Endothelial cell of umbilical vein (primary cell): ENCODE results near the gene ZNF879. TPM values are rescaled to one million over a fixed set of nuclear protein-coding genes. Genes with fewer than 3 reads are reported as not detected.

Source experiments
- BruUV-seq: library from RNA; stranded (reverse); fragments of 400-500 nt; replicated peaks from 2 replicates; lab custom pipeline; 2021; lab: Mats Ljungman, UMichigan
- CTCF ChIA-PET: fragments of 300-600, 350-600 bp; sonication (Branson Sonifier 250); formaldehyde crosslinking; loops from one replicate; lab custom pipeline; 2021; ENCODE audit warnings: antibody characterized with exemption, inconsistent platforms; lab: Charles Lee
- POLR2A ChIA-PET: fragments of 300-600, 350-600 bp; sonication (Branson Sonifier 250); formaldehyde crosslinking; loops from one replicate; lab custom pipeline; 2021; ENCODE audit warnings: antibody characterized with exemption, inconsistent platforms; lab: Charles Lee
- DNase-seq: peaks from one replicate; pipeline ENCODE4 v3.0.0-alpha.2; 2011; ENCODE audit warnings: low read depth, low spot score
- FAIRE-seq: peaks from 2 replicates; lab custom pipeline; 2011; peaks lifted over from hg19 to GRCh38; lab: Jason Lieb, UNC
- H2AFZ ChIP-seq: 2 replicates; pipeline ENCODE4 v1.6.0; 2012; ENCODE audit warnings: low read depth, low read length, control low read depth, inconsistent platforms
- H3K27ac ChIP-seq: 2 replicates; pipeline ENCODE4 v1.5.1; 2011; ENCODE audit warnings: low read depth, mild to moderate bottlenecking, control low read depth, low read length, moderate library complexity; ENCODE audit not compliant: insufficient read depth
- H3K27me3 ChIP-seq, 2 experiments: 2 replicates each; pipeline versions ENCODE4 v1.6.0 to v1.6.1; 2011; ENCODE audit warnings: low read length in 2 of 2, mixed read lengths in 1 of 2; ENCODE audit not compliant: control insufficient read depth in 2 of 2, insufficient read depth in 2 of 2
- H3K36me3 ChIP-seq, 2 experiments: 2 replicates in 1 of 2; 3 replicates in 1 of 2; pipeline ENCODE4 v1.5.1; 2011; ENCODE audit warnings: low read length in 2 of 2, mild to moderate bottlenecking in 1 of 2, moderate library complexity in 1 of 2; ENCODE audit not compliant: control insufficient read depth in 2 of 2, insufficient read depth in 2 of 2; ENCODE audit errors: extremely low read depth in 1 of 2
- H3K4me1 ChIP-seq: 3 replicates; pipeline ENCODE4 v1.5.1; 2011; ENCODE audit warnings: mild to moderate bottlenecking, low read length; ENCODE audit not compliant: control insufficient read depth, insufficient read depth; ENCODE audit errors: extremely low read depth
- H3K4me2 ChIP-seq: 2 replicates; pipeline ENCODE4 v1.6.1; 2011; ENCODE audit warnings: low read length, control low read depth, mixed read lengths; ENCODE audit not compliant: insufficient read depth
- H3K4me3 ChIP-seq, 3 experiments: fragments of 200-600 bp in 1 of 3; sonication (generic), shearing (Covaris generic) in 1 of 3; replicated peaks in 1 of 3; 2 replicates each; pipeline ENCODE4 v1.5.1; 2011 to 2016; ENCODE audit warnings: control low read depth in 3 of 3, low read length in 3 of 3, mild to moderate bottlenecking in 2 of 3, inconsistent platforms in 1 of 3, low read depth in 1 of 3, moderate library complexity in 1 of 3; ENCODE audit not compliant: insufficient read depth in 1 of 3
- H3K79me2 ChIP-seq: 2 replicates; pipeline ENCODE4 v1.6.0; 2012; ENCODE audit warnings: low read length, inconsistent platforms; ENCODE audit not compliant: control insufficient read depth, insufficient read depth
- H3K9ac ChIP-seq: replicated peaks from 2 replicates; pipeline ENCODE3; 2011; ENCODE audit warnings: low read length, control low read depth; ENCODE audit not compliant: insufficient read depth; ENCODE audit errors: extremely low read depth
- H3K9me1 ChIP-seq: replicated peaks from 3 replicates; pipeline ENCODE4 v1.6.0; 2011; ENCODE audit warnings: mild to moderate bottlenecking, low read length; ENCODE audit not compliant: control insufficient read depth, insufficient read depth; ENCODE audit errors: extremely low read depth
- H3K9me3 ChIP-seq: replicated peaks from 2 replicates; pipeline ENCODE4 v1.5.1; 2012; ENCODE audit warnings: low read length, inconsistent platforms; ENCODE audit not compliant: control insufficient read depth, insufficient read depth
- H4K20me1 ChIP-seq: replicated peaks from 2 replicates; pipeline ENCODE3; 2011; ENCODE audit warnings: mild to moderate bottlenecking, low read length; ENCODE audit not compliant: control insufficient read depth, insufficient read depth; ENCODE audit errors: extremely low read depth
- EZH2 ChIP-seq: IDR thresholded peaks from 2 replicates; pipeline ENCODE4 v1.6.1; 2012; ENCODE audit warnings: borderline replicate concordance, low read depth, mild to moderate bottlenecking, moderate library complexity, low read length, inconsistent platforms; ENCODE audit not compliant: severe bottlenecking
- FOS ChIP-seq: IDR thresholded peaks from 2 replicates; pipeline ENCODE4 v1.6.1; 2011; ENCODE audit warnings: mild to moderate bottlenecking, low read length, moderate library complexity, borderline replicate concordance; ENCODE audit not compliant: insufficient read depth
- GATA2 ChIP-seq: IDR thresholded peaks from 2 replicates; pipeline ENCODE4 v1.7.0; 2011; ENCODE audit warnings: low read depth, mild to moderate bottlenecking, moderate library complexity, mixed read lengths, low read length; ENCODE audit not compliant: insufficient read length, insufficient read depth
- JUN ChIP-seq: IDR thresholded peaks from 2 replicates; pipeline ENCODE4 v1.6.1; 2011; ENCODE audit warnings: borderline replicate concordance, low read depth; ENCODE audit not compliant: insufficient read length, insufficient read depth
- MYC ChIP-seq: IDR thresholded peaks from one replicate; pipeline ENCODE4 v1.6.1; 2011; ENCODE audit warnings: mild to moderate bottlenecking, low read depth, low read length
- POLR2A ChIP-seq: IDR thresholded peaks from 2 replicates; pipeline ENCODE4 v1.6.1; 2012; ENCODE audit warnings: low read depth, mild to moderate bottlenecking, control low read depth, low read length
- POLR2AphosphoS5 ChIP-seq: IDR thresholded peaks from 2 replicates; pipeline ENCODE4 v1.6.1; 2012; ENCODE audit warnings: low read depth, mild to moderate bottlenecking, control low read depth, low read length, moderate library complexity; ENCODE audit not compliant: insufficient read depth
- dilution Hi-C: fragments of 300-500 bp; cut with MboI; formaldehyde crosslinking; loops from one replicate; pipeline ENCODE4 v1.15.0; 2019; ENCODE audit warnings: low sequenced_read_pairs; ENCODE audit not compliant: extremely low pct_ligation_motif_present
- intact Hi-C: fragments of 100-400 bp; cut with micrococcal nuclease; formaldehyde crosslinking; loops from one replicate; pipeline ENCODE4 v1.10.0; 2022
- polyA plus RNA-seq, 4 experiments: library from polyadenylated mRNA; depleted of rRNA in 3 of 4; stranded (reverse) in 3 of 4; unstranded in 1 of 4; fragments of >200 nt; gene quantifications; 2 replicates each; pipeline versions ENCODE4 v1.2.1 to v1.2.3, GENCODE V29; 2011 to 2012; ENCODE audit warnings: missing spikeins in 1 of 4
- total RNA-seq: library from RNA; stranded (reverse); gene quantifications from 2 replicates; pipeline ENCODE4 v1.2.3, GENCODE V29; 2021
- TF ChIP-seq, protein P1 (sequence below), 2 donors: IDR thresholded peaks; 1 replicate in 1 of 2; 2 replicates in 1 of 2; pipeline ENCODE4 v1.5.1; 2011; ENCODE audit warnings: low read length in 2 of 2, mild to moderate bottlenecking in 2 of 2, moderate library complexity in 2 of 2, control low read depth in 1 of 2, inconsistent platforms in 1 of 2, low read depth in 1 of 2; ENCODE audit not compliant: insufficient read depth in 1 of 2; ENCODE audit errors: extremely low read depth in 1 of 2
- TF ChIP-seq, protein P2 (sequence below): IDR thresholded peaks from 2 replicates; pipeline ENCODE4 v1.6.1; 2011; ENCODE audit not compliant: insufficient read depth, insufficient read length

The ZNF879 gene
- total and polyA plus RNA-seq, 2 donors (not counting 3 experiments of a cell fraction or from before 2014, with no cell fraction given) = 2.4 to 2.7 TPM

DNA sequence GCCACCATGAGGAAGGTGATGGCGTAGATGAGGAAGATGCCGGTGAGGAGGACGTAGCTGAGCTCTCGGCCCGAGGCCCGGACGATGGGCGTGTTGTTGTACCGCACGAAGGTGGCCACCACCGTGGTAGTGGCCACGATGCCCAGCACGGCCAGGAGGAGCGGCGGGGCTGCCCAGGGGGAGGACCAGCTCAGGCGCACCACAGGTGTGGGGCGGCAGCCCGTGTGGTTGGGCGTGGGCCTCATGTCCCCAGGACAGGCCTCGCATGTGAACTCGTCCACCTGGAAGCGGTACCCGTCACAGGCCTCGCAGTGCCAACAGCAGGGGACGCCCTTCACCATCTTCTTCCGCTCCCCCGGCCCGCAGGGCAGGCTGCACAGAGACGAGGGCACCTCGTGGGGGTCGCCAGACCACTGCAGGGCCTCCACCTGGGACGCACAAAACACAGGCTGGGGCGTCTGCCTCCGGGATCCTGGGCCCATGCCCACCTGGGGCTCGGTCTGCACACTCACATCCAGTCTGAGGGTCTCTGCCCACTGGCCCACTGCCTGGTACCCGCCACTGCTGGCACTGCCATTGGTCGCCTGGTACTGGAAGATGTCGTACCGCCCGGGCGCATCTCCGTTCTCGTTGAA lies 37.2 kb upstream of the ZNF879 start:
- dilution Hi-C loops (no loop called here), intact Hi-C loops (no loop called here)
- no peak for DNase-seq
- no TSS peak for BruUV-seq
- POLR2A ChIA-PET = no interaction called here
- no peak overlapping the region for H3K9ac ChIP-seq
- no peak overlapping the region for H3K4me3 ChIP-seq
- no peak overlapping the region for H2AFZ ChIP-seq
- FAIRE-seq = no peak
- H3K27ac ChIP-seq = no peak overlapping the region
- no peak for TF ChIP-seq EZH2
- TF ChIP-seq MYC = no peak
- TF ChIP-seq POLR2A = no peak
- TF ChIP-seq, protein P1, sequence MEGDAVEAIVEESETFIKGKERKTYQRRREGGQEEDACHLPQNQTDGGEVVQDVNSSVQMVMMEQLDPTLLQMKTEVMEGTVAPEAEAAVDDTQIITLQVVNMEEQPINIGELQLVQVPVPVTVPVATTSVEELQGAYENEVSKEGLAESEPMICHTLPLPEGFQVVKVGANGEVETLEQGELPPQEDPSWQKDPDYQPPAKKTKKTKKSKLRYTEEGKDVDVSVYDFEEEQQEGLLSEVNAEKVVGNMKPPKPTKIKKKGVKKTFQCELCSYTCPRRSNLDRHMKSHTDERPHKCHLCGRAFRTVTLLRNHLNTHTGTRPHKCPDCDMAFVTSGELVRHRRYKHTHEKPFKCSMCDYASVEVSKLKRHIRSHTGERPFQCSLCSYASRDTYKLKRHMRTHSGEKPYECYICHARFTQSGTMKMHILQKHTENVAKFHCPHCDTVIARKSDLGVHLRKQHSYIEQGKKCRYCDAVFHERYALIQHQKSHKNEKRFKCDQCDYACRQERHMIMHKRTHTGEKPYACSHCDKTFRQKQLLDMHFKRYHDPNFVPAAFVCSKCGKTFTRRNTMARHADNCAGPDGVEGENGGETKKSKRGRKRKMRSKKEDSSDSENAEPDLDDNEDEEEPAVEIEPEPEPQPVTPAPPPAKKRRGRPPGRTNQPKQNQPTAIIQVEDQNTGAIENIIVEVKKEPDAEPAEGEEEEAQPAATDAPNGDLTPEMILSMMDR (IDR thresholded peaks at IDR 0.05; ENCODE audit: extremely low read depth in 1 of 2, insufficient read depth in 1 of 2, low read depth in 1 of 2, low read length in 2 of 2) = no peak
- no peak for TF ChIP-seq FOS
- TF ChIP-seq JUN = no peak
- TF ChIP-seq, protein P2, sequence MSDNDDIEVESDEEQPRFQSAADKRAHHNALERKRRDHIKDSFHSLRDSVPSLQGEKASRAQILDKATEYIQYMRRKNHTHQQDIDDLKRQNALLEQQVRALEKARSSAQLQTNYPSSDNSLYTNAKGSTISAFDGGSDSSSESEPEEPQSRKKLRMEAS = no peak
- TF ChIP-seq POLR2AphosphoS5 = no peak
- TF ChIP-seq GATA2 = no peak
- H3K9me3 ChIP-seq = peaks cover 7% of the 10 kb centered on the region
- no peaks in the 10 kb centered on the region for H4K20me1 ChIP-seq
- CTCF ChIA-PET = no interaction called here
- no peaks in the 10 kb centered on the region for H3K79me2 ChIP-seq
- no peaks in the 10 kb centered on the region for H3K9me1 ChIP-seq
- no peaks in the 10 kb centered on the region for H3K27me3 ChIP-seq
- no peaks in the 10 kb centered on the region for H3K4me1 ChIP-seq
- H3K4me2 ChIP-seq = no peak overlapping the region
- H3K36me3 ChIP-seq = no peaks in the 10 kb centered on the region
